ENCODE data around the gene MRPS5.

The MRPS5 gene

DNA sequence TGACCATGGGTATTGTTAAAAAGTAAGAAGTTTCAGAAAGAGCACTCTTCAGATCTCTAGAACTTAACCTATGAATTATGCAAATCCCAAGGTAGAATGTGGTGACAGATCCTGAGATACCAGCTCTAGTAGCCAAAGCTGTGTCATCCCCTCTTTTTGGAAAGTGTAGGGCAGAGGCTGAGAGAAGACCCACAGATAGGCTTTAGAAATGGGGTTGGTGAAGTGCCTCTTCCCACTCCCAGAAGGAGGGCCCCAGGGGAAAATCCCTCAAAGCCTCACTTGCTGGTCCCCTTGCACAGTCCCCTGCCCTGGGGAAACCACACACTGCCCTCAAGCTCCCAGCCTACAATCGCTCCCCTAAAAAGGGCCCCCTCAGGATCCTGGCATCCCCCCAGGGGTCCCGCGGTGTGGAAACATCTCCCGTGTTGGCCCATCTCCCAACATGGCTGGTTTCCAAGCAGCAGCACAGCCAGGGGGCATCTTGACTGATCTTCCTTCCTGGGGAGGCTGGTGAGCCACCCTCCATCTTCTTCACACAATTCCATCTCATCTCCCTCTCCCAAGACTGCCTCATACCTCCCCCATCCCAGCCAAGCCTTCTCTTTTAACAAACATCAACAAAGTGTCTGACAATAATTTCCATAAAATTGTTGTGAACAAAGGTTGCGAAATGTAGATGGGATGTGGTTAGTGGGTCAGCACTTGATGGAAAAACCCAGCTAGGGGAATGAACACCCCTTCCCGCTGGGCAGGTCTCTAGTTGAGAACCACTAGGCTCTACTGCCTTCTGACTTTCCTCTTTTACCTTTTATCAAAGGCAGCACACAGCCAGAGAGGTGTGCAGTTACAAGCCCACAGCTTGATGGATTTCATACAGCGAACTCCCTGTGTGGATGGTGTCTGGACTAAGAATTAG lies 71.0 kb downstream of the MRPS5 start:
- TF ChIP-seq POLR2A (IDR thresholded peaks at IDR 0.05; ENCODE audit: low read depth, low read length) (no peak), SPI1 (IDR thresholded peaks at IDR 0.05; ENCODE audit: low read depth, low read length) (no peak), POU2F2 (IDR thresholded peaks at IDR 0.05; ENCODE audit: low read depth, low read length) (peak; percentile 65; the same call in 1 of the 2 replicates)
- FAIRE-seq (no peak), DNase-seq (ENCODE audit: insufficient read length, low spot score) (no peak)

DNA sequence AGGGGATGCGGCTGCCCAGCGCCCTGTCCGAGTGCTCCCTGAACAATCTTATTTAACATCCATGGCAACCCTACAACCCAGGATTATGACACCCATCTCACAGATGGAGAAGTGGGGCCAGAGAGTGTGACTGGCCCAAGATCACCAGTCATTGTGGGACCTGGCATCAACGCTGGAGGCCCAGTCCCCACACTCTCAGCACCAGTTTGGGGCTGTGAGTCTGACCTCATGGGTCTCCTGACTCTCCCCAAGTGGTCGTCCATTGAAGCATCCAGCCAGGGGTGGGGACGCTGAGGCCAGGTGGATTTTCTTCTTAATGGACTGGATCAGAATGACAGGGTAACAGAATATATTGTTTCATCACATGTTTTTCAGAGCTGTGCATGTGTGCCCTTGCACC lies 71.6 kb downstream of the MRPS5 start:
- DNase-seq (ENCODE audit: insufficient read length, low spot score): no peak
- no peak for FAIRE-seq
- TF ChIP-seq POLR2A (IDR thresholded peaks at IDR 0.05; ENCODE audit: low read depth, low read length) (no peak), SPI1 (IDR thresholded peaks at IDR 0.05; ENCODE audit: low read depth, low read length) (no peak), POLR2AphosphoS5 (IDR thresholded peaks at IDR 0.05; ENCODE audit: low read depth, low read length) (no peak), POU2F2 (IDR thresholded peaks at IDR 0.05; ENCODE audit: low read depth, low read length) (no peak), TAF1 (IDR thresholded peaks at IDR 0.05; ENCODE audit: low read depth, low read length) (no peak), PAX5 (IDR thresholded peaks at IDR 0.05; ENCODE audit: insufficient read depth, low read length, severe bottlenecking) (no peak)

DNA sequence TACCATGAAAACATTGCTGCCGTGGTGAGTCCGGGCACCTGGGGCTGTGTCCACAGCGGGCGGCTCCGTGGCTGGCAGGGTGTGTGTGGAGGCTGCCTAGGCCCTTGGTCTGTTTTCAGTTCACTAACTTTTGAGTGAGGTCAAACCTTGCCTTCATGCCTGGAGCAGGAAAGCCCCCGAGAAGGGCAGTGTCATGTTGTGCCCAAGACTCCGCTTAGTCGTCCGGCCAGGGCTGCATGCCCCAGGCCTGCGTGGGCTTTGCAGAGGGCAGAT lies 72.0 kb downstream of the MRPS5 start:
- TF ChIP-seq POLR2AphosphoS5 (IDR thresholded peaks at IDR 0.05; ENCODE audit: low read depth, low read length): no peak
- TF ChIP-seq PAX5 (IDR thresholded peaks at IDR 0.05; ENCODE audit: insufficient read depth, low read length, severe bottlenecking): no peak
- no peak for TF ChIP-seq SPI1 (IDR thresholded peaks at IDR 0.05; ENCODE audit: low read depth, low read length)
- TF ChIP-seq TAF1 (IDR thresholded peaks at IDR 0.05; ENCODE audit: low read depth, low read length): no peak
- no peak for TF ChIP-seq POU2F2 (IDR thresholded peaks at IDR 0.05; ENCODE audit: low read depth, low read length)
- TF ChIP-seq POLR2A (IDR thresholded peaks at IDR 0.05; ENCODE audit: low read depth, low read length): no peak
- no peak for FAIRE-seq

DNA sequence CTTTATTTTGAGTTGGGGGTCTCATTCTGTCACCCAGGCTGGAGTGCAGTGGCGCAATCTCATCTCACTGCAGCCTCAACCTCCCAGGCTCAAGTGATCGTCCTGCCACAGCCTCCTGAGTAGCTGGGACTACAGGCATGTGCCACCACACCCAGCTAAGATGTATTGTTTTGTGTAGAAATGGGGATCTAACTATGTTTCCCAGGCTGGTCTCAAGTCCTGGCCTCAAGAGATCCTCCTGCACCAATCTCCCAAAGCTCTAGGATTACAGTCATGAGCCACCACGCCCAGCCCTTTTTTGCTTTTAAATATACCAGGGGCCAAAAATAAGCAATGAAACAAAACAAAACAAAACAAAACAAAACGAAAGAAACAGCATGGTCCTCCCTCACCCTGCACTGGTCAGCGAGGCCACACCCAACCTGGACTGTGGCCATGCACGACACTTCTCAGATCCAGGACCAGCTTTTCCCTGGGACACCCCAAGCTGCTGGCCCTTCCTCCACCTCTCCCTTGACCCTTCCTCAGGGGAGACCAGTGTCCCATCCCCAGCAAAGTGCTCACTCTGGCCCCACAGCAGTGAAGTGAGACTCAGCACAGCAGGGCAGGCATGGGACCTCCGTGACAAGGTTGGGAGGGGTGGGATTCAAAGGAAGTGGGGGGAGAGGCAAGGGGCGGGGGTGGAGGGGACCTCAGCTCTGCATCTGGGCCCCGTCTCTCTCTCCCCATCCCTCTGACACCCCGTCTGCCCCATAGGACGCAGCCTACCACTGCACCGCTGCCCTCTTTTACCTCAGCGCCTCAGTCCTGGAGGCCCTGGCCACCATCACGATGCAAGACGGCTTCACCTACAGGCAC lies 72.6 kb downstream of the MRPS5 start:
- no peak for DNase-seq (ENCODE audit: insufficient read length, low spot score)
- TF ChIP-seq POU2F2 (IDR thresholded peaks at IDR 0.05; ENCODE audit: low read depth, low read length): no peak
- no peak for TF ChIP-seq SPI1 (IDR thresholded peaks at IDR 0.05; ENCODE audit: low read depth, low read length)
- TF ChIP-seq PAX5 (IDR thresholded peaks at IDR 0.05; ENCODE audit: insufficient read depth, low read length, severe bottlenecking): no peak
- TF ChIP-seq POLR2A (IDR thresholded peaks at IDR 0.05; ENCODE audit: low read depth, low read length): no peak
- TF ChIP-seq TAF1 (IDR thresholded peaks at IDR 0.05; ENCODE audit: low read depth, low read length): no peak
- no peak for TF ChIP-seq POLR2AphosphoS5 (IDR thresholded peaks at IDR 0.05; ENCODE audit: low read depth, low read length)
- no peak for FAIRE-seq

More for the DNA sequence above, 72.0 kb downstream of the MRPS5 start:
- no peak for DNase-seq (ENCODE audit: insufficient read length, low spot score)

DNA sequence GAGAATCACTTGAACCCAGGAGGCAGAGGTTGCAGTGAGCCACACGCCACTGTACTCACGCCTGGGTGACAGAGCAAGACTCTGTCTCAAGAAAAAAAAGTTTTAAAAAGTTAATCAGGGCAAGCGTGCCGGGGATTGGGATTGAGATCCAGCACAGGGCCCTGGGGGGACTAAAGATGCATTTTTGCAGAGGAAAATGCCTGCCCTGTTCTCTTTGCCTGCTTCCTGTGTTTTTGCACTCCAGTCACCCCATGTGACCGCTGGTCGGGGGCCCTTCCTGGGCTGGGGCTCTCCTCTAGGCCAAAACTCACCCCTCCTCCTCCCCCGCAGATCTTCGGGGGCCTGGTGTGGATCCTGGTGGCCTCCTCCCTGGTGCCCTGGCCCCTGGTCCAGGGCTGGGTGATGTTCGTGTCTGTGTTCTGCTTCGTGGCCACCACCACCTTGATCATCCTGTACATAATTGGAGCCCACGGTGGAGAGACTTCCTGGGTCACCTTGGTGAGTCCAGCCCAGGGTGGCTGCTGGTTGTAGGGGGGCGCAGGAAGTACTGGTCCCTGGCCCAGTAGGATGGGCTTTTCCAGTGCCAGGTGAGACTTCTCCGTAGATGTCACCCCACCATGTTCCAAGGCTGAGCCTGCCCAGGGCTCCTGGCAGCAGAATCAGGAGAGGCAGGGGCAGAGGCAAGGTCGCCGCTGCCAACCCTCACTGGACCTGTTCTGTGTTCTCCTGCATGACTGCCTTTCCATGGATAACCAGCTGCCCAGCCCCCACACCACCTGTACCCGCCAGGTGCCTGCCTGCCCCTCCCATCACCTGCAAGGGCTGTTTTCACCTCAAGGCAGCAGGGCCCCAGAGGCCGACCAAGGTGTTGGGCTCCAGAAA lies 73.7 kb downstream of the MRPS5 start:
- DNase-seq (ENCODE audit: insufficient read length, low spot score) (no peak), FAIRE-seq (no peak)
- TF ChIP-seq TAF1 (IDR thresholded peaks at IDR 0.05; ENCODE audit: low read depth, low read length) (no peak), POU2F2 (IDR thresholded peaks at IDR 0.05; ENCODE audit: low read depth, low read length) (no peak), POLR2AphosphoS5 (IDR thresholded peaks at IDR 0.05; ENCODE audit: low read depth, low read length) (no peak), PAX5 (IDR thresholded peaks at IDR 0.05; ENCODE audit: insufficient read depth, low read length, severe bottlenecking) (no peak), POLR2A (IDR thresholded peaks at IDR 0.05; ENCODE audit: low read depth, low read length) (no peak), SPI1 (IDR thresholded peaks at IDR 0.05; ENCODE audit: low read depth, low read length) (no peak)

DNA sequence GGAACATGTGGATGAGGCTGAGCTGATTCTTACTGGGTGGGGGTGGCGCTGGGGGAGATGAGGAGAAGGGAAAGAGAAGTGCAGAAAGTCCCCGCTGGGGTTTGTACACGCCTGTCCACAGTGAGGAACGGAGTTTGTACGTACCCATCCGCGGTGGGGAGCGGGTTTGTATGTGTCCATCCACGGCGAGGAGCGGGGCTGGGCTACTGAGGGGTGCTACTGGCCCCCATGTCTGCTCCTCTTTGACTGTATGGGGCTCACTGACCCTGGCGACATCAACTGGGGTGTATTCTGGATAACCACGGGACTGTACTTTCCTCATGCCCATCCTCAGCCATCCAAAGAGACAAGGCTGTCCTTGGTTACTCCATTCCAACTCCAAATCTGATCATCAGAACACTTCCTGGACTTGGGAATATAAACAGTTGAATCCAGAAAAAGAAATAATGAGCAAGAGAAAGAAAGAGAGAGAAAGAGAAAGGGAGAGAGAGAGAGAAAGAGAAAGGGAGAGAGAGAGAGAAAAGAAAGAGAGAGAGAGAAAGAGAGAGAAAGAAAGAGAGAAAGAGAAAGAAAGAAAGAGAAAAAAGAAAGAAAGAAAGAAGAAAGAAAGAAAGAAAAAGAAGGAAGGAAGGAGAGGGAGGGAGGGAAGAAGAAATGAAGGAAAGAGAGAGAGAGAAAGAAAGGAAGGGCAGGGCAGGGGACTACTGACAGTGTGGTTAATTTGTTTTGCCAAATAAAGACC lies 75.1 kb downstream of the MRPS5 start:
- no peak for FAIRE-seq

DNA sequence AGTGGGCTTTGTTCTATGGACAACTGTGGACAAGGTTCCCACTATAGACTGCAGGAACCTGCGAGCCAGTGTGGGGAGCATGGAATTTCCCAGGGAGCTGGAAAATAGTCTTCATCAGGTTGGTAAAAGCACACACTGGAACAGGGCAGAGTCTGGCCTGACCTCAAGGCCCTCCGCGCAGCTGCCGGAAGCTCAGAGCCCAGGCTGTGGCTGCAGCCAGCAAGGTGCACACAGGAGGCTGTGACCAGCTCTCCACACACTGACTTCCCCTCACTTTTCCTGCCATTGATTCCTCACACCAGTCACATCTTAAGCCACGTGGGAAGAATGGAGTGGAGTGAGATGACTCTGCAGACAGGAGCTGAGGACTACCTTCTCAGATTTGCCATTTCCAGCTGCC lies 77.0 kb downstream of the MRPS5 start:
- DNase-seq (ENCODE audit: insufficient read length, low spot score) (no peak), FAIRE-seq (no peak)
- TF ChIP-seq TAF1 (IDR thresholded peaks at IDR 0.05; ENCODE audit: low read depth, low read length): no peak
- no peak for TF ChIP-seq PAX5 (IDR thresholded peaks at IDR 0.05; ENCODE audit: insufficient read depth, low read length, severe bottlenecking)
- no peak for TF ChIP-seq POLR2A (IDR thresholded peaks at IDR 0.05; ENCODE audit: low read depth, low read length)
- no peak for TF ChIP-seq SPI1 (IDR thresholded peaks at IDR 0.05; ENCODE audit: low read depth, low read length)
- no peak for TF ChIP-seq POU2F2 (IDR thresholded peaks at IDR 0.05; ENCODE audit: low read depth, low read length)
- TF ChIP-seq POLR2AphosphoS5 (IDR thresholded peaks at IDR 0.05; ENCODE audit: low read depth, low read length): no peak

More for the DNA sequence above, 75.1 kb downstream of the MRPS5 start:
- DNase-seq (ENCODE audit: insufficient read length, low spot score): no peak
- TF ChIP-seq POU2F2 (IDR thresholded peaks at IDR 0.05; ENCODE audit: low read depth, low read length): no peak
- TF ChIP-seq SPI1 (IDR thresholded peaks at IDR 0.05; ENCODE audit: low read depth, low read length): no peak
- TF ChIP-seq POLR2A (IDR thresholded peaks at IDR 0.05; ENCODE audit: low read depth, low read length): no peak
- TF ChIP-seq POLR2AphosphoS5 (IDR thresholded peaks at IDR 0.05; ENCODE audit: low read depth, low read length): no peak
- no peak for TF ChIP-seq TAF1 (IDR thresholded peaks at IDR 0.05; ENCODE audit: low read depth, low read length)
- TF ChIP-seq PAX5 (IDR thresholded peaks at IDR 0.05; ENCODE audit: insufficient read depth, low read length, severe bottlenecking): no peak

All from GM12891 (cell line).